CD14-positive monocyte (primary cell): ENCODE data around the gene GPD2. TPM values are rescaled to one million over a fixed set of nuclear protein-coding genes. Genes with fewer than 3 reads are reported as not detected.

Experiments used
- DNase-seq, 3 donors: peaks; one replicate each; pipeline ENCODE4 v3.0.0-alpha.2; 2011 to 2022
- H2AFZ ChIP-seq: 2 replicates; pipeline ENCODE4 v1.6.0; 2012; ENCODE audit warnings: mild to moderate bottlenecking, low read depth, low read length, inconsistent platforms; ENCODE audit not compliant: insufficient read depth, poor library complexity, severe bottlenecking
- H3K27ac ChIP-seq, 2 donors: 1 replicate in 1 of 2; 2 replicates in 1 of 2; pipeline ENCODE4 v1.5.1; 2012 to 2013; ENCODE audit warnings: low read length in 2 of 2, control low read depth in 1 of 2, inconsistent platforms in 1 of 2, low read depth in 1 of 2, mild to moderate bottlenecking in 1 of 2
- H3K27me3 ChIP-seq, 2 donors: one replicate each; pipeline versions ENCODE4 v1.6.0 to v1.6.1; 2011 to 2013; ENCODE audit warnings: low read length in 2 of 2; ENCODE audit not compliant: control insufficient read depth in 2 of 2, insufficient read depth in 2 of 2
- H3K36me3 ChIP-seq, 2 donors: replicated peaks in 1 of 2; 1 replicate in 1 of 2; 2 replicates in 1 of 2; pipeline versions ENCODE4 v1.5.1 to v1.6.1; 2012 to 2013; ENCODE audit warnings: low read length in 2 of 2, control low read depth in 1 of 2, inconsistent platforms in 1 of 2, mild to moderate bottlenecking in 1 of 2; ENCODE audit not compliant: insufficient read depth in 2 of 2, control insufficient read depth in 1 of 2
- H3K4me1 ChIP-seq, 2 donors: 1 replicate in 1 of 2; 2 replicates in 1 of 2; pipeline versions ENCODE4 v1.5.1 to v1.6.1; 2012 to 2013; ENCODE audit warnings: low read length in 2 of 2, control low read depth in 1 of 2, inconsistent platforms in 1 of 2, mild to moderate bottlenecking in 1 of 2, moderate library complexity in 1 of 2; ENCODE audit not compliant: insufficient read depth in 2 of 2, control insufficient read depth in 1 of 2
- H3K4me2 ChIP-seq: replicated peaks from 2 replicates; pipeline ENCODE3; 2012; ENCODE audit warnings: low read length, moderate library complexity, mild to moderate bottlenecking; ENCODE audit not compliant: poor library complexity, severe bottlenecking; ENCODE audit errors: extremely low read depth
- H3K4me3 ChIP-seq, 3 experiments: fragments of 200-600 bp in 1 of 3; sonication (generic) in 1 of 3; replicated peaks in 1 of 3; 1 replicate in 2 of 3; 2 replicates in 1 of 3; pipeline ENCODE4 v1.5.1; 2011 to 2013; ENCODE audit warnings: low read length in 3 of 3, mild to moderate bottlenecking in 3 of 3, control low read depth in 2 of 3, low read depth in 2 of 3, inconsistent platforms in 1 of 3, moderate library complexity in 1 of 3
- H3K79me2 ChIP-seq: 2 replicates; pipeline ENCODE4 v1.6.0; 2012; ENCODE audit warnings: mild to moderate bottlenecking, control low read depth, inconsistent platforms, low read length, moderate library complexity; ENCODE audit not compliant: insufficient read depth
- H3K9ac ChIP-seq: 2 replicates; pipeline ENCODE4 v1.6.0; 2017; ENCODE audit warnings: low read length, mild to moderate bottlenecking; ENCODE audit not compliant: insufficient read depth, poor library complexity, severe bottlenecking
- H3K9me3 ChIP-seq, 2 donors: replicated peaks in 1 of 2; 1 replicate in 1 of 2; 2 replicates in 1 of 2; pipeline versions ENCODE4 v1.5.1 to v1.6.1; 2012 to 2013; ENCODE audit warnings: low read length in 2 of 2, control low read depth in 1 of 2; ENCODE audit not compliant: control insufficient read depth in 1 of 2, insufficient read depth in 1 of 2
- H4K20me1 ChIP-seq: 2 replicates; pipeline ENCODE4 v1.6.0; 2012; ENCODE audit warnings: mild to moderate bottlenecking, low read length, control low read depth, moderate library complexity; ENCODE audit not compliant: insufficient read depth
- H3K27ac Mint-ChIP-seq, 7 donors: one replicate each; pipeline ENCODE4 v1.8.0; 2020; ENCODE audit warnings: mild to moderate bottlenecking in 7 of 7, mixed read lengths in 7 of 7, moderate library complexity in 6 of 7, inconsistent platforms in 2 of 7
- H3K27me3 Mint-ChIP-seq, 3 donors: one replicate each; pipeline ENCODE4 v1.8.0; 2021 to 2022; ENCODE audit warnings: low read depth in 3 of 3, mild to moderate bottlenecking in 3 of 3, mixed read lengths in 3 of 3, moderate library complexity in 3 of 3, inconsistent platforms in 1 of 3
- H3K36me3 Mint-ChIP-seq, 2 donors: one replicate each; pipeline ENCODE4 v1.8.0; 2020; ENCODE audit warnings: mixed read lengths in 2 of 2, inconsistent platforms in 1 of 2, mild to moderate bottlenecking in 1 of 2
- H3K4me1 Mint-ChIP-seq: one replicate; pipeline ENCODE4 v1.8.0; 2020; ENCODE audit warnings: mild to moderate bottlenecking, mixed read lengths
- H3K4me3 Mint-ChIP-seq, 2 donors: one replicate each; pipeline ENCODE4 v1.8.0; 2020; ENCODE audit warnings: mild to moderate bottlenecking in 2 of 2, mixed read lengths in 2 of 2, moderate library complexity in 1 of 2
- H3K9me3 Mint-ChIP-seq, 7 donors: one replicate each; pipeline ENCODE4 v1.8.0; 2020 to 2022; ENCODE audit warnings: mixed read lengths in 7 of 7, mild to moderate bottlenecking in 6 of 7, moderate library complexity in 6 of 7, inconsistent platforms in 2 of 7
- CTCF ChIP-seq: fragments of 200-600 bp; IDR thresholded peaks from one replicate; pipeline ENCODE4 v1.8.0; 2022; ENCODE audit warnings: antibody characterized with exemption, mild to moderate bottlenecking
- WGBS: methylation state at CpG from one replicate; pipeline ENCODE4 v1.1.5; 2013; ENCODE audit warnings: missing lambda C conversion rate; ENCODE audit not compliant: insufficient coverage; 5-methylcytosine and 5-hydroxymethylcytosine counted together
- intact Hi-C, 2 donors: fragments of 100-400 bp; cut with micrococcal nuclease; formaldehyde crosslinking; loops; one replicate each; pipeline versions ENCODE4 v1.15.0 to v1.15.1; 2023
- polyA plus RNA-seq, 3 donors: library from polyadenylated mRNA; depleted of rRNA in 1 of 3; unstranded in 2 of 3; stranded (reverse) in 1 of 3; fragments of 300-500 nt in 2 of 3; fragments of >200 nt in 1 of 3; fragmentation: Illumina TruSeq in 2 of 3; gene quantifications; 1 replicate in 2 of 3; 2 replicates in 1 of 3; pipeline ENCODE4 v1.2.3, GENCODE V29; 2012 to 2021

Gene GPD2
- polyA plus RNA-seq, 3 donors = 13.4 to 17.1 (median 14.5) TPM

GRCh38 chr2:156532989-156533388, 96.8 kb downstream of the GPD2 start:
- Histone ChIP-seq H3K9ac (no peak overlapping the region), H3K9me3 (no peaks in the 10 kb centered on the region), H3K79me2 (peaks cover 9% of the 10 kb centered on the region), H3K27me3 (no peaks in the 10 kb centered on the region), H3K4me2 (no peak overlapping the region), H3K27ac (no peak overlapping the region), H3K36me3 (peaks cover 12 to 53% of the 10 kb centered on the region in 2 donors), H3K4me3 (no peak overlapping the region), H3K4me1 (no peaks in the 10 kb centered on the region), H4K20me1 (peaks cover 10% of the 10 kb centered on the region), H2AFZ (no peak overlapping the region)
- peaks cover 4% of the 10 kb centered on the region for H3K4me1 Mint-ChIP-seq
- H3K27ac Mint-ChIP-seq = peak overlapping the region in 4 of 7 donors; percentile 34 to 70 (median 59)
- no peak for DNase-seq
- H3K36me3 Mint-ChIP-seq = peaks cover 34 to 40% of the 10 kb centered on the region in 2 donors
- peaks cover 0 to 4% (median 0%) of the 10 kb centered on the region in 7 donors for H3K9me3 Mint-ChIP-seq
- H3K27me3 Mint-ChIP-seq = no peaks in the 10 kb centered on the region
- 100% methylated on average over 1 of the region's 2 CpGs for WGBS
- TF ChIP-seq CTCF = no peak
- H3K4me3 Mint-ChIP-seq = no peak overlapping the region
- intact Hi-C loops = no loop called here

GRCh38 chr2:156536534-156536933, 100.4 kb downstream of the GPD2 start:
- no peak overlapping the region for H3K4me3 ChIP-seq
- no peak for TF ChIP-seq CTCF
- H3K36me3 Mint-ChIP-seq = peaks cover 39 to 46% of the 10 kb centered on the region in 2 donors
- H3K4me2 ChIP-seq = no peak overlapping the region
- H3K36me3 ChIP-seq = peaks cover 8 to 59% of the 10 kb centered on the region in 2 donors
- H3K4me3 Mint-ChIP-seq = no peak overlapping the region
- no peak for DNase-seq
- no peaks in the 10 kb centered on the region for H3K27me3 ChIP-seq
- peaks cover 9% of the 10 kb centered on the region for H3K79me2 ChIP-seq
- H3K4me1 ChIP-seq = no peaks in the 10 kb centered on the region
- WGBS = no CpG with 5 or more reads among the region's 2 CpGs
- H3K9me3 Mint-ChIP-seq = peaks cover 0 to 2% (median 0%) of the 10 kb centered on the region in 7 donors
- peak overlapping the region in 1 of 2 donors; percentile 42 for H3K27ac ChIP-seq
- no peaks in the 10 kb centered on the region for H3K27me3 Mint-ChIP-seq
- no peak overlapping the region for H3K9ac ChIP-seq
- H3K27ac Mint-ChIP-seq = peak overlapping the region in 3 of 7 donors; percentile 13 to 65 (median 54)
- H2AFZ ChIP-seq = no peak overlapping the region
- intact Hi-C loops = no loop called here
- peaks cover 10% of the 10 kb centered on the region for H4K20me1 ChIP-seq
- no peaks in the 10 kb centered on the region for H3K9me3 ChIP-seq
- H3K4me1 Mint-ChIP-seq = peaks cover 4% of the 10 kb centered on the region
